BJ (cell line): ENCODE results near the gene MYH10. TPM values are rescaled to one million over a fixed set of nuclear protein-coding genes. Genes with fewer than 3 reads are reported as not detected.

Source experiments
- CTCF ChIA-PET: fragments of 350-600 bp; formaldehyde crosslinking; extraction: SDS; loops from one replicate; lab custom pipeline; 2021; ENCODE audit warnings: antibody characterized with exemption, inconsistent platforms; lab: Yijun Ruan, JAX
- POLR2A ChIA-PET: fragments of 300-600 bp; sonication (Branson Sonifier 250); formaldehyde crosslinking; extraction: SDS; loops from one replicate; lab custom pipeline; 2021; ENCODE audit warnings: antibody characterized with exemption; lab: Charles Lee
- DNase-seq: peaks from one replicate; pipeline ENCODE4 v3.0.0-alpha.2; 2011; ENCODE audit warnings: low read depth
- H3K27me3 ChIP-seq: 2 replicates; pipeline ENCODE4 v1.6.0; 2011; ENCODE audit warnings: low read length; ENCODE audit not compliant: control insufficient read depth, insufficient read depth
- H3K36me3 ChIP-seq: 2 replicates; pipeline ENCODE4 v1.5.1; 2011; ENCODE audit warnings: low read length; ENCODE audit not compliant: control insufficient read depth, insufficient read depth
- H3K4me3 ChIP-seq: 2 replicates; pipeline ENCODE4 v1.5.1; 2011; ENCODE audit warnings: low read depth, mild to moderate bottlenecking, control low read depth, low read length
- CTCF ChIP-seq: IDR thresholded peaks from 2 replicates; pipeline ENCODE4 v1.5.1; 2011; ENCODE audit warnings: low read depth, mild to moderate bottlenecking, control low read depth, inconsistent platforms, low read length, moderate library complexity; ENCODE audit not compliant: insufficient read depth
- polyA plus RNA-seq: library from polyadenylated mRNA; depleted of rRNA; stranded (reverse); fragments of >200 nt; gene quantifications from 2 replicates; pipeline ENCODE4 v1.2.3, GENCODE V29; 2011

MYH10 gene
- polyA plus RNA-seq, 1 experiment: 62.1 TPM

GRCh38 chr17:8619294-8619693 is 11.2 kb downstream of the MYH10 start:
- Histone ChIP-seq H3K27me3 (no peaks in the 10 kb centered on the region), H3K4me3 (no peak overlapping the region), H3K36me3 (peaks cover 1% of the 10 kb centered on the region; the same call in 1 of the 2 replicates)
- no peak for TF ChIP-seq CTCF
- DNase-seq: no peak
- ChIA-PET POLR2A (no interaction called here), CTCF (no interaction called here)

GRCh38 chr17:8618825-8619224 is 11.7 kb downstream of the MYH10 start:
- no peak for DNase-seq
- no peak for TF ChIP-seq CTCF
- POLR2A ChIA-PET: no interaction called here

GRCh38 chr17:8614988-8615387 is 15.5 kb downstream of the MYH10 start:
- no peak for DNase-seq
- Histone ChIP-seq H3K36me3 (0 out of 2 replicates have a peak, but pooled peaks cover 1% of the 10 kb centered on the region), H3K4me3 (no peak overlapping the region), H3K27me3 (no peaks in the 10 kb centered on the region)
- CTCF ChIA-PET: no interaction called here
- POLR2A ChIA-PET: no interaction called here
- TF ChIP-seq CTCF: no peak

More at GRCh38 chr17:8618825-8619224, 11.7 kb downstream of the MYH10 start:
- CTCF ChIA-PET: no interaction called here
- peaks cover 1% of the 10 kb centered on the region; the same call in 1 of the 2 replicates for H3K36me3 ChIP-seq
- H3K27me3 ChIP-seq: no peaks in the 10 kb centered on the region
- H3K4me3 ChIP-seq: no peak overlapping the region

- ChIA-PET CTCF (interaction anchor here (0.8 to 1.2 kb wide), 5 partner anchors 10 to 202 kb away, joined by 3 to 4 read pairs (median 3); no protein-coding TSS in a partner anchor), POLR2A (interaction anchor here (0.9 kb wide), 1 partner anchor 9 kb away, joined by 3 read pairs; no protein-coding TSS in a partner anchor)
- TF ChIP-seq CTCF: no peak
- Histone ChIP-seq H3K4me3 (peak overlapping the region; percentile 18), H3K36me3 (no peaks in the 10 kb centered on the region), H3K27me3 (no peaks in the 10 kb centered on the region)
- peak; percentile 51 for DNase-seq
Measured at GRCh38 chr17:8611619-8612298, 18.8 kb downstream of the MYH10 start.

- peak; percentile 61 for DNase-seq
- Histone ChIP-seq H3K27me3 (no peaks in the 10 kb centered on the region), H3K36me3 (no peaks in the 10 kb centered on the region), H3K4me3 (peak overlapping the region; percentile 9; the same call in 1 of the 2 replicates)
- no peak for TF ChIP-seq CTCF
- ChIA-PET POLR2A (interaction anchor here (0.9 kb wide), 1 partner anchor 9 kb away, joined by 3 read pairs; no protein-coding TSS in a partner anchor), CTCF (interaction anchor here (0.8 to 1.2 kb wide), 5 partner anchors 10 to 201 kb away, joined by 3 to 4 read pairs (median 3); no protein-coding TSS in a partner anchor)
Measured at GRCh38 chr17:8611137-8611536, 19.4 kb downstream of the MYH10 start.
